Smooth muscle cell of the brain vasculature (primary cell): ENCODE results near the gene PADI6.
A peak's percentile ranks its signal among the peaks of the same experiment; 100 is the strongest.
"Not testable (repeated sequence)": the region's sequence is repeated elsewhere in the genome, so short reads cannot be mapped to it uniquely, and the experiment has no call there.

Experiments used
- DNase-seq: peaks from one replicate; pipeline ENCODE4 v3.0.0-alpha.2; 2012; ENCODE audit warnings: low read depth, low spot score

PADI6 gene

GRCh38 chr1:17371896-17372295 lies at the start of gene PADI6:
PADI6 (plus strand) TSS chr1:17372196; CDS start chr1:17372246, 50 bp downstream.
- no peak for DNase-seq

- no peak for DNase-seq
Measured at GRCh38 chr1:17328855-17329254, 43.1 kb upstream of the PADI6 start.

- no peak for DNase-seq
Measured at GRCh38 chr1:17329610-17330009, 42.4 kb upstream of the PADI6 start.

- DNase-seq, result no peak
Measured at GRCh38 chr1:17330856-17331255, 41.1 kb upstream of the PADI6 start.

GRCh38 chr1:17333081-17333480 lies 38.9 kb upstream of the PADI6 start:
- DNase-seq, result no peak

- DNase-seq, result peak; percentile 17
Measured at GRCh38 chr1:17335821-17336710, 35.9 kb upstream of the PADI6 start.

- DNase-seq, result no peak
Measured at GRCh38 chr1:17338706-17339493, 33.1 kb upstream of the PADI6 start.

GRCh38 chr1:17339521-17339920 lies 32.5 kb upstream of the PADI6 start:
- no peak for DNase-seq

- DNase-seq, result no peak
Measured at GRCh38 chr1:17340358-17340757, 31.6 kb upstream of the PADI6 start.

- no peak for DNase-seq
Measured at GRCh38 chr1:17342014-17342441, 30.0 kb upstream of the PADI6 start.

- not testable (repeated sequence) for DNase-seq
Measured at GRCh38 chr1:17345506-17345905, 26.5 kb upstream of the PADI6 start.

GRCh38 chr1:17346046-17346789 lies 25.8 kb upstream of the PADI6 start:
- DNase-seq, result no peak

- no peak for DNase-seq
Measured at GRCh38 chr1:17347769-17348592, 24.0 kb upstream of the PADI6 start.

- no peak for DNase-seq
Measured at GRCh38 chr1:17348593-17349234, 23.3 kb upstream of the PADI6 start.

GRCh38 chr1:17350083-17350482 lies 21.9 kb upstream of the PADI6 start:
- DNase-seq, result no peak

- no peak for DNase-seq
Measured at GRCh38 chr1:17350928-17351446, 21.0 kb upstream of the PADI6 start.

- no peak for DNase-seq
Measured at GRCh38 chr1:17351598-17352324, 20.2 kb upstream of the PADI6 start.

- no peak for DNase-seq
Measured at GRCh38 chr1:17352419-17352909, 19.5 kb upstream of the PADI6 start.

- no peak for DNase-seq
Measured at GRCh38 chr1:17355898-17356297, 16.1 kb upstream of the PADI6 start.
